ENCODE data around the gene CIT. TPM values are rescaled to one million over a fixed set of nuclear protein-coding genes. Genes with fewer than 3 reads are reported as not detected.

CIT gene
- total and polyA plus RNA-seq, 10 of the 15 experiments (the other 5 are each of a cell fraction or from before 2014, with no cell fraction given), result 1.0 to 38.2 (median 14.9) TPM

GRCh38 chr12:119679490-119679889 lies 197.6 kb downstream of the CIT start (continued):
- TF ChIP-seq ZBTB4 (CRISPR knock-in tag; IDR thresholded peaks at IDR 0.05), result no peak

GRCh38 chr12:119679081-119679480 lies 198.0 kb downstream of the CIT start:
- intact Hi-C loops (cut with micrococcal nuclease; ENCODE audit: unreplicated experiment), result no loop called here
- H3K4me2 ChIP-seq (ENCODE audit: control insufficient read depth, insufficient read depth), result no peak overlapping the region
- TF ChIP-seq NFIC (IDR thresholded peaks at IDR 0.05; ENCODE audit: low read depth, low read length), result no peak
- TF ChIP-seq SMARCA5 (IDR thresholded peaks at IDR 0.05), result no peak
- TF ChIP-seq HDAC2 (IDR thresholded peaks at IDR 0.05), result no peak
- TF ChIP-seq TARDBP (IDR thresholded peaks at IDR 0.05; ENCODE audit: borderline replicate concordance), result no peak
- TF ChIP-seq SREBF1 (IDR thresholded peaks at IDR 0.05; ENCODE audit: low read length), result no peak
- TF ChIP-seq RUNX3 (IDR thresholded peaks at IDR 0.05; ENCODE audit: low read length), result no peak
- TF ChIP-seq ZBTB40 (IDR thresholded peaks at IDR 0.05; ENCODE audit: borderline replicate concordance), result no peak
- H2AFZ ChIP-seq (ENCODE audit: control insufficient read depth, low read depth, low read length), result no peak overlapping the region
- H3K9me3 ChIP-seq (replicated peaks; ENCODE audit: control insufficient read depth, insufficient read depth, low read length), result no peaks in the 10 kb centered on the region
- no peaks in the 10 kb centered on the region for H4K20me1 ChIP-seq (ENCODE audit: control insufficient read depth, insufficient read depth)
- H3K36me3 ChIP-seq (ENCODE audit: control insufficient read depth in 2 of 2, insufficient read depth in 2 of 2, low read length in 1 of 2), result peaks cover 33 to 37% of the 10 kb centered on the region in 2 experiments
- in situ Hi-C loops (cut with MboI), result no loop called here
- H3K79me2 ChIP-seq (ENCODE audit: control insufficient read depth, insufficient read depth, low read length), result no peaks in the 10 kb centered on the region
- peaks cover 20% of the 10 kb centered on the region for H3K4me1 ChIP-seq (ENCODE audit: control insufficient read depth, insufficient read depth, low read length)
- no peak overlapping the region for H3K9ac ChIP-seq (ENCODE audit: control insufficient read depth, insufficient read depth, low read length)
- no peak overlapping the region for H3K27ac ChIP-seq (ENCODE audit: control insufficient read depth, insufficient read depth)
- SMC1A ChIA-PET (ENCODE audit: uncharacterized antibody, unreplicated experiment), result interaction anchor here (5.7 kb wide), 1 partner anchor 9 kb away, joined by 83 read pairs; the partner anchor contains the start of gene PRKAB1
- no peak overlapping the region for H3K4me3 ChIP-seq
- POLR2A ChIA-PET, result interaction anchor here (3.9 kb wide), 1 partner anchor 9 kb away, joined by 54 read pairs; the partner anchor contains the start of gene PRKAB1
- no peaks in the 10 kb centered on the region for H3K27me3 ChIP-seq (replicated peaks in 1 of 2; ENCODE audit: control insufficient read depth in 2 of 2, insufficient read depth in 2 of 2, low read length in 1 of 2)
- WGBS (ENCODE audit: insufficient coverage, insufficient replicate concordance, low lambda C conversion rate, missing lambda C conversion rate), result 100% methylated on average over 5 of the region's 5 CpGs
- RAD21 ChIA-PET (ENCODE audit: unreplicated experiment), result interaction anchor here (1.2 to 5.0 kb wide), 2 partner anchors 10 to 13 kb away, joined by 3 to 41 read pairs; partner anchors contain the start of gene PRKAB1
- FAIRE-seq, result no peak
- no peak for DNase-seq (ENCODE audit: low read depth, low spot score)
- no TSS peak for BruUV-seq (replicated peaks)
- ATAC-seq, result no peak
- CTCF ChIA-PET, result interaction anchor here (1.7 to 8.6 kb wide), 2 partner anchors 9 to 102 kb away, joined by 7 to 91 read pairs; partner anchors contain the start of gene PRKAB1
